HUES48 (cell line): ENCODE results near the gene JTB.
A peak's percentile ranks its signal among the peaks of the same experiment; 100 is the strongest.
"Not testable (repeated sequence)": the region's sequence is repeated elsewhere in the genome, so short reads cannot be mapped to it uniquely, and the experiment has no call there.

ENCODE experiments used
- H3K27ac ChIP-seq: one replicate; pipeline ENCODE4 v1.7.0; 2013; ENCODE audit warnings: low read depth, low read length, inconsistent platforms
- H3K27me3 ChIP-seq: 2 replicates; pipeline ENCODE4 v1.6.1; 2013; ENCODE audit warnings: mild to moderate bottlenecking, low read length; ENCODE audit not compliant: control insufficient read depth, insufficient read depth
- H3K36me3 ChIP-seq: 2 replicates; pipeline ENCODE4 v1.6.1; 2013; ENCODE audit warnings: low read length; ENCODE audit not compliant: control insufficient read depth, insufficient read depth
- H3K4me1 ChIP-seq: 2 replicates; pipeline ENCODE4 v1.6.1; 2013; ENCODE audit warnings: mild to moderate bottlenecking, low read length; ENCODE audit not compliant: control insufficient read depth, insufficient read depth
- H3K4me3 ChIP-seq: 2 replicates; pipeline ENCODE4 v1.5.1; 2013; ENCODE audit warnings: mild to moderate bottlenecking, low read depth, low read length
- H3K9ac ChIP-seq: 2 replicates; pipeline ENCODE4 v1.6.1; 2013; ENCODE audit warnings: mild to moderate bottlenecking, low read depth, low read length, moderate library complexity
- H3K9me3 ChIP-seq: 2 replicates; pipeline ENCODE4 v1.6.1; 2013; ENCODE audit warnings: low read length; ENCODE audit not compliant: control insufficient read depth, insufficient read depth

JTB gene

GRCh38 chr1:153977250-153978240, at the start of gene JTB:
Gene JTB (minus strand): TSS chr1:153977674. CDS start chr1:153977252, 422 bp downstream.
- Histone ChIP-seq H3K36me3 (peaks cover 57% of the 10 kb centered on the region), H3K27ac (peak within 1 kb of the TSS; percentile 95), H3K9me3 (no peaks in the 10 kb centered on the region)

DNA sequence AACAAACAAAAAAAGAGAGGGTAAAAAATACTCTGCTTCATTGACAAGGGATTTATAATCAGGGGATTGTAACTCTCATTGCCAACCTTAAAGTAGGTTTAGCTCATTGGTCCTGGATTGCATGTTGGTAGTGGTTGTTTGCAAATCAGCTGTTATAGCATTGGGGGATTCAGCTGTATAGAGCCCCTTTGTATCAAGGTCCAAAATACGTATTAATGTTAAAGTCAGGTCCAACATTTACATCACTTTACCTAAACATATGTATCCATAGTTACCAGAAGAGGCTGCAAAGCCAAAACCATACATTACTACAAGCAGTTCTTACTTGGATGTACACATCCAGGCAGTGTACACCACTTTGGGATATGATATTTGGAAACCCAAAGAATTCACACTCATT, 42.5 kb upstream of the JTB start:
- Histone ChIP-seq H3K4me3 (no peak overlapping the region), H3K9me3 (no peaks in the 10 kb centered on the region), H3K27me3 (no peaks in the 10 kb centered on the region), H3K27ac (no peak overlapping the region), H3K4me1 (no peaks in the 10 kb centered on the region), H3K36me3 (no peaks in the 10 kb centered on the region), H3K9ac (no peak overlapping the region)

More at GRCh38 chr1:153977250-153978240, at the start of gene JTB:
- H3K27me3 ChIP-seq, result no peaks in the 10 kb centered on the region
- H3K9ac ChIP-seq, result peak within 1 kb of the TSS; percentile 89
- peaks cover 4% of the 10 kb centered on the region; the same call in 1 of the 2 replicates for H3K4me1 ChIP-seq
- peak within 1 kb of the TSS; percentile 96 for H3K4me3 ChIP-seq

DNA sequence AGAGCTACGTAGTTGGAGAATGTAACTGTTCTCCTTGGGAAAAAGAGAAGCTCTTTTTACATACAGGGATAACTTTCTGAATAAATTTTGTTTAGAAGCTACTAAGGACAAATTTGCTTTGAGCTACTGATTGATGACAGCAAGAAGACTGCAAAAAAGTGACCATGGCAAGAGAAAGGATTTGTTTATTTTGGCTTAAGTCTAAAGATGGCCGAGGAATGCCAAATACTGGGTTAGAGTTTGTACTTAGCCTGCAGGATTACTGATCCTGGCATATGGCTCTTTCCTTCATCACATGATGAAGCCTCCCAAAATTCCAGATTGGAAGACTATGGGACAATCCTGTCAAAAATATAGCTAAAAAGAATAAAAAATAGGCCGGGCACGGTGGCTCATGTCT, 41.8 kb upstream of the JTB start:
- Histone ChIP-seq H3K9me3 (no peaks in the 10 kb centered on the region), H3K36me3 (no peaks in the 10 kb centered on the region), H3K4me3 (no peak overlapping the region), H3K4me1 (no peaks in the 10 kb centered on the region), H3K27ac (no peak overlapping the region), H3K9ac (no peak overlapping the region), H3K27me3 (no peaks in the 10 kb centered on the region)

DNA sequence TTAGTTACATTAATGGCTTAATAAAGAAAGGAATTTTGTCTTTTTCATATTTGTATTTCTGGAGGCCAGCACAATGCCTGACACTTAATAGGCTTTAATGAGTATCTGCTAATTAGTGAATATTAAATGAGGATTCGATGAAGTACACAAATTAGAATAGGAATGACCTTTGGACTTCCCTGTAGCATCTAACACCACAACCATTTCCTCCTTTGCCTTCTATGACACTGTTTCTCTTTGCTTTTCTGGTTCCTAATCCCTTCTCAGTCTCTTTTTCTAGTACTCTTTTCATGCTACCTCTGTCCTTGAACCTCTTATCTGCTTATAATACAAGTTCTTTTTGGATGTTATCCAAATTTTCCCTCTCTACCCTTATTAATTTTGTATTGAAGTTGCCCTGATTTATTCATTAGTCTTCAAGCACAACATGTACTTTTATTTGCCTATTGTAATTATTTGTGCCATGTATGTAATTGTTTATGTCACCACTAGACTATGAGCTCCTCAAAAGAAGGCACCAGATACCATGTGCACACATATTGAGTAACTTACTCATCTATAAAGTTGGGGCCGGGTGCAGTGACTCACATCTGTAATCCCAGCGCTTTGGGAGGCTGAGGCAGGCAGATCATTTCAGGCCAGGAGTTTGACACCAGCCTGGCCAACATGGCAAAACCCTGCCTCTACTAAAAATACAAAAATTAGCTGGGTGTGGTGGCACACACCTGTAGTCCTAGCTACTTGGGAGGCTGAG, 36.9 kb upstream of the JTB start:
- H3K9ac ChIP-seq, result no peak overlapping the region
- H3K27me3 ChIP-seq, result no peaks in the 10 kb centered on the region
- H3K9me3 ChIP-seq, result no peaks in the 10 kb centered on the region
- no peak overlapping the region for H3K4me3 ChIP-seq
- H3K4me1 ChIP-seq, result no peaks in the 10 kb centered on the region
- H3K36me3 ChIP-seq, result no peaks in the 10 kb centered on the region
- no peak overlapping the region for H3K27ac ChIP-seq

GRCh38 chr1:154012543-154012942, 35.1 kb upstream of the JTB start:
- H3K36me3 ChIP-seq, H3K27ac ChIP-seq, H3K9ac ChIP-seq, H3K4me3 ChIP-seq, H3K27me3 ChIP-seq, H3K9me3 ChIP-seq, H3K4me1 ChIP-seq: not testable (repeated sequence)

DNA sequence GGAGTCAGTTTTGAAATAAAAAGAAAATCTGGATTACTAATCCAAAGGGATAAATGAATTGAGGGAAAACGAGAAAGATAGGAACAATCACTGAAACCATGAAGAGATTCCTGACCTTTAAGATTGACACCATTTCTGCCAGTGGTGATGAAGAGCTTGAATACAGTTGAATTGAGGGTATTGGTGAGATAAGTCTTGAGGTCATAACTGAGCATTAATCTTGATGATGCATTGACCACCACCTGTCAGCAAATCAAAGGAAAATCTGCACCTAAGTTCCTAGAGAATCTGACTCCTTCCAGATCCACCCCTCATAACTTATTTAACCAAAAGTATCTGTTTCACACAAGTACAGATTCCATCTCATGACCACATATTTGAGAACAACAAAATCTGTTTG, 34.7 kb upstream of the JTB start:
- no peak overlapping the region for H3K4me3 ChIP-seq
- H3K4me1 ChIP-seq, result no peaks in the 10 kb centered on the region
- H3K27me3 ChIP-seq, result no peaks in the 10 kb centered on the region
- H3K36me3 ChIP-seq, result no peaks in the 10 kb centered on the region
- H3K9me3 ChIP-seq, result no peaks in the 10 kb centered on the region
- H3K27ac ChIP-seq, result no peak overlapping the region
- H3K9ac ChIP-seq, result no peak overlapping the region

DNA sequence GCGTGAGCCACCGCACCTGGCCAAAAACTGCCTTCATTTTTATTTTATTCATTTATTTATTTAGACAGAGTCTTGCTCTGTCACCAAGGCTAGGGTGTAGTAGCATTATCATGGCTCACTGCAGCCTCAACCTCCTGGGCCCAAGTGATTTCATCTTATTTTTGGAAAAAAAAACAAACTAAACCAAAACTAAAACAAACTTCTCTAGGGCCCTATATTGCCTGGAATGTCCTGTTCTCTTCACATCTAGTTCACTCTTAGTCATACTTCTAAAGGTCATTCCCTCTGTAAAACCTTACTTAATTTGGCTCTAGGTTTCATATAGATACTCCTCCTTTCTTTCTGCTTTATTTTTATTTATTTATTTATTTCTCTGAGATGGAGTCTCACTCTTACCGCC, 28.7 kb upstream of the JTB start:
- H3K9ac ChIP-seq, result no peak overlapping the region
- no peaks in the 10 kb centered on the region for H3K36me3 ChIP-seq
- no peaks in the 10 kb centered on the region for H3K27me3 ChIP-seq
- H3K4me3 ChIP-seq, result no peak overlapping the region
- no peak overlapping the region for H3K27ac ChIP-seq
- no peaks in the 10 kb centered on the region for H3K4me1 ChIP-seq
- H3K9me3 ChIP-seq, result no peaks in the 10 kb centered on the region

DNA sequence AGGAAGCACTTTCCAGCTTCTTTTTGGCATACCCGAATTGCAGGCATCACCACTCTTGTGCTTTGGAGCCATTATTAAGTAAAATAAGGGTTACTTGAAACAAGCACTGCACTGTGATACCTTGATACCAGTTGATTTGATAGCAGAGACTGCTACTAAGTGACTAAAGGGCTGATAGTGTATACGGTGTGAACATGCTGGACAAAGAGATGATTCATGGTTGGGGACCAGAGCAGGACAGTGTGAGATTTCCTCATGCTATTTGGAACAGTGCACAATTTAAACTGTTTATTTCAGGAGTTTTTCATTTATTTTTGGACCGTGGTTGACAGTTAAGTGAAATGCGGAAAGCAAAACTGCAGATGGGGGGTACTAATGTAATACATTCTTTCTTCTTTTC, 22.9 kb upstream of the JTB start:
- no peaks in the 10 kb centered on the region for H3K27me3 ChIP-seq

DNA sequence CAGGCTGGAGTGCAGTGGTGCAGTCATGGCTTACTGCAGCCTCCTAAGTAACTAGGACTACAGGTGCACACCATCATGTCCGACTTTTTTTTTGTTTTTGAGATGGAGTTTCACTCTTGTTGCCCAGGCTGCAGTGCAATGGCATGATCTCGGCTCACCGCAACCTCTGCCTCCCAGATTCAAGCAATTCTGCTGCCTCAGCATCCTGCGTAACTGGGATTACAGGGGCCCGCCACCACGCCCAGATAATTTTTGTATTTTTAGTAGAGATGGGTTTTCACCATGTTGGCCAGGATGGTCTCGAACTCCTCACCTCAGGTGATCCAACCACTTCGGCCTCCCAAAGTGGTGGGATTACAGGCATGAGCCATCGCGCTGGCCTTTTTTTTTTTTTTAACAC, 19.4 kb upstream of the JTB start:
- H3K9ac ChIP-seq, H3K9me3 ChIP-seq, H3K27me3 ChIP-seq, H3K4me1 ChIP-seq, H3K4me3 ChIP-seq, H3K27ac ChIP-seq: not testable (repeated sequence)
- H3K36me3 ChIP-seq, result peaks cover 37% of the 10 kb centered on the region

More for the DNA sequence above, 22.9 kb upstream of the JTB start:
- no peaks in the 10 kb centered on the region for H3K4me1 ChIP-seq
- H3K9ac ChIP-seq, result no peak overlapping the region
- H3K36me3 ChIP-seq, result peaks cover 3% of the 10 kb centered on the region
- H3K4me3 ChIP-seq, result no peak overlapping the region
- H3K9me3 ChIP-seq, result no peaks in the 10 kb centered on the region
- no peak overlapping the region for H3K27ac ChIP-seq

GRCh38 chr1:153995640-153996039, 18.2 kb upstream of the JTB start:
- Histone ChIP-seq H3K27ac (no peak overlapping the region), H3K27me3 (no peaks in the 10 kb centered on the region), H3K36me3 (peaks cover 46% of the 10 kb centered on the region), H3K4me1 (peaks cover 7% of the 10 kb centered on the region), H3K4me3 (no peak overlapping the region), H3K9ac (no peak overlapping the region), H3K9me3 (no peaks in the 10 kb centered on the region)

- H3K27me3 ChIP-seq, result no peaks in the 10 kb centered on the region
- no peaks in the 10 kb centered on the region for H3K9me3 ChIP-seq
- no peak overlapping the region for H3K4me3 ChIP-seq
- peaks cover 46% of the 10 kb centered on the region for H3K36me3 ChIP-seq
- peaks cover 7% of the 10 kb centered on the region for H3K4me1 ChIP-seq
- no peak overlapping the region for H3K27ac ChIP-seq
- no peak overlapping the region for H3K9ac ChIP-seq
Observed at GRCh38 chr1:153995202-153995601, 17.7 kb upstream of the JTB start.
